Mesendoderm (in vitro differentiated cells): Measurements from ENCODE around the gene ACTR6.
"Not testable (repeated sequence)": the region's sequence is repeated elsewhere in the genome, so short reads cannot be mapped to it uniquely, and the experiment has no call there.

Experiments used
- DNase-seq: peaks from one replicate; pipeline ENCODE4 v3.0.0; 2013
- H2AK5ac ChIP-seq: 2 replicates; pipeline ENCODE4 v1.6.1; 2013; ENCODE audit warnings: low read length, inconsistent platforms
- H2BK120ac ChIP-seq: 2 replicates; pipeline ENCODE4 v1.6.1; 2013; ENCODE audit warnings: low read depth, mild to moderate bottlenecking, low read length, moderate library complexity, mixed read lengths
- H2BK15ac ChIP-seq: replicated peaks from 2 replicates; pipeline ENCODE4 v1.6.1; 2013; ENCODE audit warnings: low read depth, mild to moderate bottlenecking, moderate library complexity
- H2BK5ac ChIP-seq: 2 replicates; pipeline ENCODE4 v1.6.1; 2013; ENCODE audit warnings: low read length, inconsistent platforms
- H3K18ac ChIP-seq: 2 replicates; pipeline ENCODE4 v1.6.1; 2013; ENCODE audit warnings: mild to moderate bottlenecking, low read length, mixed read lengths
- H3K23ac ChIP-seq: one replicate; pipeline ENCODE4 v1.6.1; 2013; ENCODE audit warnings: low read length
- H3K27ac ChIP-seq: 2 replicates; pipeline ENCODE4 v1.5.1; 2013; ENCODE audit warnings: low read depth, mild to moderate bottlenecking, inconsistent platforms, low read length, moderate library complexity
- H3K27me3 ChIP-seq: 2 replicates; pipeline ENCODE4 v1.6.1; 2013; ENCODE audit warnings: low read length, control low read depth, mild to moderate bottlenecking, inconsistent platforms; ENCODE audit not compliant: insufficient read depth, poor library complexity
- H3K36me3 ChIP-seq: 2 replicates; pipeline ENCODE4 v1.6.1; 2013; ENCODE audit warnings: low read length, inconsistent platforms; ENCODE audit not compliant: control insufficient read depth, insufficient read depth
- H3K4ac ChIP-seq: one replicate; pipeline ENCODE4 v1.6.1; 2013; ENCODE audit warnings: low read depth, mild to moderate bottlenecking, low read length, moderate library complexity
- H3K4me1 ChIP-seq: 2 replicates; pipeline ENCODE4 v1.6.1; 2013; ENCODE audit warnings: low read depth, low read length, inconsistent platforms; ENCODE audit not compliant: control insufficient read depth
- H3K4me2 ChIP-seq: 2 replicates; pipeline ENCODE4 v1.6.1; 2013; ENCODE audit warnings: low read length
- H3K4me3 ChIP-seq: 2 replicates; pipeline ENCODE4 v1.5.1; 2013; ENCODE audit warnings: mild to moderate bottlenecking, low read length
- H3K56ac ChIP-seq: one replicate; pipeline ENCODE4 v1.6.1; 2013; ENCODE audit warnings: low read length
- H3K79me1 ChIP-seq: 2 replicates; pipeline ENCODE4 v1.6.1; 2013; ENCODE audit warnings: low read length, inconsistent platforms
- H3K79me2 ChIP-seq: 2 replicates; pipeline ENCODE4 v1.6.1; 2013; ENCODE audit warnings: mild to moderate bottlenecking, low read length; ENCODE audit not compliant: control insufficient read depth, insufficient read depth
- H3K9ac ChIP-seq: 2 replicates; pipeline ENCODE4 v1.6.1; 2013; ENCODE audit warnings: low read length, inconsistent platforms
- H4K5ac ChIP-seq: one replicate; pipeline ENCODE4 v1.6.1; 2013; ENCODE audit warnings: low read length
- H4K8ac ChIP-seq: one replicate; pipeline ENCODE4 v1.6.1; 2013; ENCODE audit warnings: low read depth, mild to moderate bottlenecking, control low read depth, low read length, moderate library complexity
- WGBS: extraction: QIAGEN DNeasy Blood & Tissue Kit; methylation state at CpG from one replicate; pipeline ENCODE4 v1.1.7; 2013; ENCODE audit warnings: low lambda C conversion rate, missing lambda C conversion rate; ENCODE audit not compliant: insufficient coverage; ENCODE audit errors: extremely low coverage; 5-methylcytosine and 5-hydroxymethylcytosine counted together

Gene ACTR6

GRCh38 chr12:100186071-100186470, 14.5 kb upstream of the ACTR6 start:
- Histone ChIP-seq H3K23ac (no peak overlapping the region), H2BK120ac (no peak overlapping the region), H3K4ac (no peak overlapping the region), H3K4me1 (no peaks in the 10 kb centered on the region), H3K27ac (no peak overlapping the region), H3K4me2 (no peak overlapping the region), H2BK15ac (no peak overlapping the region), H2BK5ac (no peak overlapping the region), H3K56ac (no peak overlapping the region), H2AK5ac (no peak overlapping the region), H3K9ac (no peak overlapping the region), H4K5ac (no peak overlapping the region), H3K36me3 (no peaks in the 10 kb centered on the region), H3K27me3 (no peaks in the 10 kb centered on the region), H3K4me3 (no peak overlapping the region), H3K79me2 (no peaks in the 10 kb centered on the region), H4K8ac (no peak overlapping the region), H3K18ac (no peak overlapping the region), H3K79me1 (no peaks in the 10 kb centered on the region)
- no CpG with 5 or more reads among the region's 6 CpGs for WGBS
- no peak for DNase-seq

GRCh38 chr12:100187068-100187467, 13.5 kb upstream of the ACTR6 start:
- H3K23ac ChIP-seq = no peak overlapping the region
- no peaks in the 10 kb centered on the region for H3K36me3 ChIP-seq
- no peak overlapping the region for H3K4me3 ChIP-seq
- no peak overlapping the region for H4K5ac ChIP-seq
- no peak overlapping the region for H3K27ac ChIP-seq
- H3K56ac ChIP-seq = no peak overlapping the region
- H3K4me1 ChIP-seq = no peaks in the 10 kb centered on the region
- no peak overlapping the region for H2AK5ac ChIP-seq
- no peak overlapping the region for H3K4me2 ChIP-seq
- no peak overlapping the region for H3K4ac ChIP-seq
- no peaks in the 10 kb centered on the region for H3K79me2 ChIP-seq
- no peak for DNase-seq
- H3K27me3 ChIP-seq = no peaks in the 10 kb centered on the region
- no peak overlapping the region for H2BK15ac ChIP-seq
- H2BK120ac ChIP-seq = no peak overlapping the region
- H3K18ac ChIP-seq = no peak overlapping the region
- no peak overlapping the region for H4K8ac ChIP-seq
- no peak overlapping the region for H2BK5ac ChIP-seq
- no peak overlapping the region for H3K9ac ChIP-seq
- no CpG with 5 or more reads among the region's 5 CpGs for WGBS
- H3K79me1 ChIP-seq = no peaks in the 10 kb centered on the region

- Histone ChIP-seq H2BK15ac (no peak overlapping the region), H4K5ac (no peak overlapping the region), H3K4ac (no peak overlapping the region), H3K4me2 (no peak overlapping the region), H3K27me3 (no peaks in the 10 kb centered on the region), H2BK5ac (no peak overlapping the region), H3K79me2 (no peaks in the 10 kb centered on the region), H3K56ac (no peak overlapping the region), H3K79me1 (no peaks in the 10 kb centered on the region), H4K8ac (no peak overlapping the region), H3K27ac (no peak overlapping the region), H3K18ac (no peak overlapping the region), H2AK5ac (no peak overlapping the region), H3K23ac (no peak overlapping the region), H3K36me3 (no peaks in the 10 kb centered on the region), H3K4me3 (no peak overlapping the region), H3K4me1 (no peaks in the 10 kb centered on the region), H2BK120ac (no peak overlapping the region), H3K9ac (no peak overlapping the region)
- no peak for DNase-seq
- no CpG with 5 or more reads among the region's 5 CpGs for WGBS
Measured at GRCh38 chr12:100187857-100188519, 12.6 kb upstream of the ACTR6 start.

- not testable (repeated sequence) for H3K4me3 ChIP-seq, H2AK5ac ChIP-seq, H3K4me1 ChIP-seq, H3K27ac ChIP-seq, H3K27me3 ChIP-seq, H3K23ac ChIP-seq, H3K9ac ChIP-seq, H3K18ac ChIP-seq, H2BK15ac ChIP-seq, H3K4ac ChIP-seq, H4K8ac ChIP-seq, H2BK120ac ChIP-seq, H3K36me3 ChIP-seq, H3K79me1 ChIP-seq, H3K79me2 ChIP-seq, H3K4me2 ChIP-seq, DNase-seq, H3K56ac ChIP-seq, H4K5ac ChIP-seq, H2BK5ac ChIP-seq
- WGBS = no CpG with 5 or more reads among the region's 11 CpGs
Measured at GRCh38 chr12:100188888-100189635, 11.6 kb upstream of the ACTR6 start.

GRCh38 chr12:100189636-100190394, 10.8 kb upstream of the ACTR6 start:
- H3K4ac ChIP-seq = no peak overlapping the region
- H3K79me1 ChIP-seq = no peaks in the 10 kb centered on the region
- H3K36me3 ChIP-seq = no peaks in the 10 kb centered on the region
- H3K56ac ChIP-seq = no peak overlapping the region
- no peak overlapping the region for H2BK15ac ChIP-seq
- H3K9ac ChIP-seq = no peak overlapping the region
- no peak for DNase-seq
- no peak overlapping the region for H3K27ac ChIP-seq
- no peak overlapping the region for H2BK120ac ChIP-seq
- no peak overlapping the region for H3K4me2 ChIP-seq
- no peak overlapping the region for H2AK5ac ChIP-seq
- no peak overlapping the region for H2BK5ac ChIP-seq
- no peak overlapping the region for H3K23ac ChIP-seq
- no peak overlapping the region for H3K18ac ChIP-seq
- no peaks in the 10 kb centered on the region for H3K4me1 ChIP-seq
- H3K27me3 ChIP-seq = no peaks in the 10 kb centered on the region
- H3K4me3 ChIP-seq = no peak overlapping the region
- no peak overlapping the region for H4K8ac ChIP-seq
- no peak overlapping the region for H4K5ac ChIP-seq
- no CpG with 5 or more reads among the region's 13 CpGs for whole genome bisulfite sequencing
- no peaks in the 10 kb centered on the region for H3K79me2 ChIP-seq
